NCI-H1930 (cell line): ENCODE measurements around the gene COL4A6.

Source experiments
- DNase-seq, 2 experiments: peaks; one replicate each; lab custom pipeline; 2025; lab: John Stamatoyannopoulos, UW

COL4A6 gene

DNA sequence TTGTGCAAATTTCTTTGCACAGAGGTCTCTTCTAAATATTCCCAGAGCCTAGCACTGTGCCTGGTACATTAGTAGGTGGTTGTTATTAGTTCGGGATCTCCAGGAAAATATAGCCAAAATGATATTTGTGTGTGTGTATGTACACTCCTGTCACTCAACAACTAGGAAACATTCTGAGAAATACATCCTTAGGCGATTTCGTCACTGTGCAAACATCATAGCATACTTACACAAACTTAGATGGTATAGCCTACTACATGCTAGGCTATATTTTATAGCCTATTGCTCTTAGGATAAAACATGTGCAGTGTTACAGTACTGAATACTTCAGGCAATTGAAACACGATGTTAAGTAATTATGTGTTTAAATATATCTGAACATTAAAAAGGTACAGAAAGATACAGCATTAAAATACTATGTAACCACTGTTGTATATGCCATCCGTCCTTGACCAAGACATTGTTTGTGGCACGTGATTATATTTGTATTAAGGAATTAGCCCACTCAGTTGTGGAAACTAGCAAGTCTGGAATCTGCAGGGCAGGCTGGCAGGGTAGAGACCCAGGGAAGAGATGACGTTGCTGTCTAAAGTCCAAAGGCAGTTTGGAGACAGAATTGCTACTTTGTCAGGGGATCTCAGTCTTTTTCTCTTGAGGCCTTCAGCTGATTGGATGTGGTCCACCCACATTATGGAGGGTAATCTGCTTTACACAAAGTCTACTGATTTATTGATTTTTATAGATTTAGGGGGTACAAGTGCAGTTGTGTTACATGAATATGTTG lies 106.9 kb downstream of the COL4A6 start:
- DNase-seq: no peak

DNA sequence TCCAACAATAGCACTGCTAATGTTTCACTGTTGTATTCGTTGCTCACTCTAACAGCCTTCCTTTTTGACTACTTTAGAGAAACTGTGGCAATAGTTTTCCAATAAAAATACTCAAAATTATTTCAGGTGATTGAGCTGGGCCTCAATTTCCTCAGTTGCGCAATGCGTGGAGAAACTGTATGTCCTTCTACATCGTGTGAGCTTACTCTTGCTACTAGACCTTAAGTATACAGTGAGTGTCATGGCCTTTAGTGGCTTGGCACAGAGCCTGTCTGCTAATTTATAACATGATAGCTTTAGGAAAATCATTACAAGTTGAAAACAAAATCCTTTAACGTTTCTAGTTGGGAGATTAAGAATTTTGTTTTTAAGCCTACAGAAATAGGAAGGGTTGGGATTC lies 114.5 kb downstream of the COL4A6 start:
- DNase-seq: no peak

DNA sequence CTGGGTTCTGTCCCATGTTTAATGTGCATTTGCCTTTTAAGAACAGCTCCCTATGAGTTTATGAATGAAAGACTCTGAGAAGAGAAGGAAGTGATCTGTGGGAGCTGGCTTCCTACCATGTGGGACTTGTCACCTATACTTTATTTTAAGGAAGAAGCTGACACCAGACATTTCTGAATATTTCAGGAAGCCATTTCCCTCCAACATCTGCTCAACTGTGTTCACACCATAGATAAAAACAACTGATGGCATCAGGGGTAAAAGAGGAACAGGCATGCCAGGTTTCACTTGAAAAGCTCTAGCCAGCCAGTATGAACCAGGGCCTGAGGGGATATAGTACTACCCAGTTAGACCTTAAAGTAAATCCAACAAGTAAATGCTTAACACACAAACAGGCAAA lies 116.0 kb downstream of the COL4A6 start:
- DNase-seq: no peak

DNA sequence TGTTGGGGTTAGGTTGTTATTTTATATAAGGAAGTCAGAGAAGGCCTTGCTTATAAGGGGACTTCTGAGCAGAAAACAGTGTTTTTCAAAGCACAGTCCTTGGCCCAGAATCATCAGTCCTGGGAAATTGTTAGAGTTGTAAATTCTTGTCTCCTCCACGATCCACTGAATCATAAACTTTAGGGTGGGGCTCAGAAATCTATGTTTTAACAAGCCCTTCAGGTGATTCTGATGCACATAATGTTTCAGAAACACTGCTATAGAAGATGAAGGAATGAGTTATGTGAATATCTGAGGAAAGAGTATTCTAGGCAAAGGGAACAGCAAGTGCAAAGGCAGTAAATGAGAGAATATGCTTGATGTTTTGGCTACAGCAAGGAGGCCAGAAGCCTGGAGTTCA lies 121.8 kb downstream of the COL4A6 start:
- no peak for DNase-seq

DNA sequence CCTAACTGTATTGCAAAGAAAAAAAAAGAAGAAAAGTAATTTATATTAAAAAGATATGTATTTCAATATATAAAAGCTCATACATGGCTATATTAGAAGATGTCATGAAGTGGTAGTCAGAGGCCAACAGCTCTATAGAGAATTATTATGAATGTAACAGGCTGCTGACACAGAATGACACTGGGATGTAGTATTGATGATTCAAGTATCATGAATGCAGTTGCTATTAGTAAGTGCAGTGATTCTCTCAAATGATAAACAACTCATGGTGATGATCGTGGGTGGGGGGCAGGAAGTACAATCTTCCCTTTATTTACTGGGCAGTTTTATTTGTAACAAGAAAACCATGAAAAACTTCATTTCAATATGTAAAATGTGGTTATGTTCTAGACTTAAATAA lies 124.6 kb downstream of the COL4A6 start:
- DNase-seq: no peak

DNA sequence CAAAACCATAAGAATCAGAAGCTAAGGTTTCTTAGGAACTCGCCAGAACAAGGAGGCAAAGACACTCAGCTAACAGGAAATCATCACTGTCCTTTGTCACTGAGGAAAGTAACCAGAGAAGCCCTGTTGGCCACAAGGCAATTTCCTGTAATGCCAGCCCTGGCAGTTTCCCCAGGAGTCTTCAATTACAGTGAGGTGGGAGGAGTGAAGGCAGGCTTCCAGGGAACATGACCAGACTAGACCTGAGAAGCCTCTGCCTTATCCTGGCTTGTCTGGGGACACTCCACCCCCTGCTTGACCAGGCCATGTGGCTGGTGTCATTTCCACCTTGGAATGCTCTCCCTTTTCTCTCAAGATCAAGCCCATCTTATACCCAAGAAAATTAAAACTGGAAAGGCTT lies 125.3 kb downstream of the COL4A6 start:
- DNase-seq: peak; percentile 6 to 9

DNA sequence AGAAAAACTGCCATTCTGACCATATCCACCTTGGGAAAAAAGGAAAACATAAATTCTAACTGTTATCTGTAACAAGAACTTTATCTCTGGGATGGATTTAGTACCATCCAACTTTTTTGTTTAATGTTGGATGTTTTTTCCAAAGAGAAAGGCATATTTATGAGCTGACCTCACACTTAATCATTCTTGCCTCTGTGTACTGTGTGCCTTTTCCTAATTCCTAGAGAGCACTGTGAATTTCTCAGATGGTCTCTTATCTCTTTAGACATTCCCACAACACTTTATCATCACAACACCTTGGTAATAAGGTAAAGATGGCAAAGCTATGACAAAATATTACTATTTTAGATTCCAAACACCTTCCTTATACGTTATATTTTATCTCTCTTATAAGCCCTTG lies 126.2 kb downstream of the COL4A6 start:
- no peak for DNase-seq

DNA sequence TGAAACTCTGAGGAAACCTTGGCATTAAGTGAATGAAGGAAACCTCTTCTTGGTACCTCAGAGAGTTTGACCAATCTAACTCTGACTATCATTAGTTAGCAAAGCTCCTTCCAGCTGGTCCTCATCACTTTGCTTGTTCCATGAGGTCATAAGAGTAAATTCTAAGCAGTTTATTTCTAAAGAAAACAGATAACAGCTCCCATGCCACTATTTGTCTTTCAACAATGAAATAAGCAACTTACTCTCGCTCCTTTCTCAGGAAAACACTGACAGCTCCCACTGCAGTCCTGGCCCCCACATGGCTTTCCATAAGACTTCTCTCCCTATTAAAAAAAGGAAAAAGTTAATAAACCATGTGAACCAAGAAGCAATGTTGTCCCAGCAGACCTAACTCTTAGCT lies 127.7 kb downstream of the COL4A6 start:
- DNase-seq: no peak

DNA sequence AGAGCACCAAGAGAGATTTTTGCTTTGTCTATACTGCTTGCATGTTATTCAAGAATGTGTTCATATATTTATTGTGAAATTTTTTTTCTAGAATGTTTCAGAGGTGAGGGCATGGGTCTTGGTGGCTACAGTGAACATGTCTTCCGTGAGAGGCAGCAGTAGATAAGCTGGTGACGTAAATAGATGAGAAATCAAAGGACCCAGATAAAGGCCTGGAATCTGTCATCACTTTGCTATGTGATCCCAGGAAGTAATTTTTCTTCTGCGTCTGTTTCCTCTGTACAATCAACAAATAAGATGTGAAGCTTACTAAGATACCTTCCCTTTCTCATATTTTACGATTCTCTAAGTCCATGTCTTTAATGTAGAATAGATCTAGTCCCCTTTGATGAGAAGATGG lies 129.1 kb downstream of the COL4A6 start:
- DNase-seq: no peak

DNA sequence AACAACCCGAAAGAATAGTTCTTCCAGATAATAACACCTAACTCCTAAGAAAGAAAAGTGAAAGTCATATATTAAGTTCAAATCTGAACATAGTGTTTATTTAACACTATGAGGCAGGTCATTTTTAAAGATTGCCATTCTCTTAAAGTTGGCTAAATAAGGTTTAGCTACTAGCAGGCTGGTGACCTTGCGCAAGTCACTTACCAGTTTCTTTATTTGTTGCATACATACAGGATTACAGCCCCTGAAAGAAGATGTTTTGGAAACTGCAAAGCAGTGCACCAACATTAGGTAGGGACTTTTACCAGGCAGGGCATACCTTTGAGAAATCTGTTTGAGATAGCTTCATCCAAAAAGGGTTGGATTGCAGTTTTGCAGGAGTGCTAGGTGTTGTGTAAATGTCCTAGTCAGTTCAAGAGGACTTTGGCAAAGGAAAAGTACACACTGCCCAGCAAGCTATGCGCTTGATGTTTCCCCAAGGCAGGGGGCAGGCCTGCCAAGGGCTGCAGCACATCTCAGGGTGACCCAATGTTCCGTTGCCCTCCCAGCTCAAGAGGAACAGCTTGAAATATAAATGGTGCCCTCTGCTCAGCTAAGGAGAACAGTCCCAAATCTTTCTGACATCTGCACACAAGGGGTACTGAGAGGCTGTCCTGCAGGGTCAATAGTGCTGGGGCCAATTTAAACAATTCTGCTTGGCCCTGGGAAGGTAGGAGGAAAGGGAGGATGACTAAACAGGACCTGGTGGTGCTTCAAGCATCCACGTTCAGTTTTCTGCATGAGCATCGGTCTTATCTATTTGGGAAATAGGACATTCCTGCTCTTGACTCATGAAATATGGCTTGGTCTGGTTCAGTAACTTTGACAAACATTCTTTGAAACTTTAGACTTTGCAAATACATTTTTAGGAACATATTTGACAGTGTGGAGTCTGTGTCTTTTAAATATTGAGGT lies 130.8 kb downstream of the COL4A6 start:
- no peak for DNase-seq

DNA sequence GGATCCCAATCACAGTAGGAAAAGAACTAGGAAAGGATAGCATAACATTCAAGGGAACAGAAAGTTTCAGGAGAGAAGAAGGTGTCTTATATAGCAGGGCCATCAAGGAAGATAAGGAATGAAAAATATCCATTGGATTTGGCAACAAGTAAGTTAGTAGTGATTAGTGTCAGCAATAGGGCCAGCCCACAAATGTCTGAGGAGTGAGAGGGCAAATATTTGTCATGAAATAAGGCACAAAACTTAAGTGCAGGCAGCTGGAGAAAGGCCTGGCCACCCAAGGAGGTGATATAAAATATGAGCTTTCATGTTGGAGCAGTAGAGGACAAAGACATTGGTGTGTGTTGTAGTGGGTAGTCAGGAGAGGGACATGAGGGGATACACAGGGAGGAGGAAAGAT lies 132.1 kb downstream of the COL4A6 start:
- no peak for DNase-seq

DNA sequence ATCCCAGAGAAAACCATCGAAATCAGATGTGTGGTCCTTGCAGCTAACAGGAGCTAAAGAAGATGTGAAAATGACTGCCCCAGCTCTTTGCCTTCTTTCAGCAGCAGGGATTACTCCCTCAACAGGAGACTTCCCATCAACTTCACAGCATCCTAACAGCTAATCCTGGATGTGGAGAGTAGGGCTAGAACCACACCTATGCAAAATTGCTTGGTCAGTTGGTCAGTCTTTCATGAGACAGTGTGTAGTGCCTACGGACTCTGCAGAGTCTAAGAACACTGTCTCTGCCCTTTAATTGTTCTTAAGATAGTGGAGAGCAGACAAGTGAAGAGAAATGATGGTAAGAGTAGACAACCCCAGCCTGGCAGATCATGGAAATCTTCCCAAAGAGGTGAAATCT lies 133.5 kb downstream of the COL4A6 start:
- no peak for DNase-seq

DNA sequence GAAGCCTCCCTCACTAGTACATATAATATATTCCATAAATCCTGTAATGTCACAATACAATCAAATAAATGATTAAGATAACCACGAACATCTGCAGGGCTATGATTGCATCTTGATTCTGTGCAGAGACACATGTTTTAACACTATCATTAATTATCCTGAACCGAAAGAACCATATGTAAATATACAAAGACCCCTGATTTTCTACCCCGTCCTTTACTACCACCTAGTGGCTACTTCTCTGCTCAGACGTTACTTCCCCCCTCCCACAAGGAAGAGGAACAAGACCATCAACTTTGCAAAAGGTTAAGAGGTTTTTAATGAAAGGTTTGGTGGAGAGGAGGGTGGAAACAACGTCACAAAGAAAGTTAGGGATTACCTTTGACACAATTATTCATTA lies 134.0 kb downstream of the COL4A6 start:
- DNase-seq: no peak

DNA sequence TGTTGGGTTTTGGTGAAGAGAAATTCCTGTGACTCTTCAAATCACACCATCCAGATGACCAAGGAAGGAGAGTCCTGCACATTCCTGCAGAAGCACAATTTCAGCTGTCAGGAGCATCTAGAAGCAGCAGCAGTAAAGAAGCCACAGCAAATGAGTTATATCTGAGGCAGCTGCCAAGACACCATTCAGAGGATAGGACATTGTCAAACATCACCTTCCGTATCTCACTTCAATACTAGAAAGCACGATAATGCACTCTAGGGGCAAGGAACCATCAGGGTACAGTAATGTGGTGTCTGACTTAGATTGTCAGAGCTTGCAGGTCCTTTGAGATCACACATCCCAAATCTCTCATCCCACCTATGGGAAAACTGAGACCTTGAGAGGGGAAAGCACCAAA lies 134.5 kb downstream of the COL4A6 start:
- DNase-seq: no peak

DNA sequence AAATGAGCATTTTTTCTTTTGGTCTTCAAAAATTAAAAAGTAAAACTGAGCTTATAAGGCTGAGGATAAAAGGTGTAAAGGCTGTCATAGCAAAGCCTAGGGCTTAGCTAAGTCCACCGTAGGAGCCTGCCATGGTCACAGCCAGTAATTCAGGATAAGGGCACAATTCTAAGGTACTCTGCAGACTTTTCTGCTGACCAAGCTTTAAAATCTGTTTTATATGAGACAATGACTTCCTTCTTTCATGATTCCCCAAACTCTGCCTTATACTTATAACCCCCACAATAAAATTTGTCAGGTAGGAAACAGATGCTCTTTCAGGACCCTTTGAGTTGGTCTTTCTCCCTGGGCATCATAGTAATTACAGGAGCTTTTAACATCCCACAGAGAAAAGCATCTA lies 138.5 kb downstream of the COL4A6 start:
- no peak for DNase-seq

DNA sequence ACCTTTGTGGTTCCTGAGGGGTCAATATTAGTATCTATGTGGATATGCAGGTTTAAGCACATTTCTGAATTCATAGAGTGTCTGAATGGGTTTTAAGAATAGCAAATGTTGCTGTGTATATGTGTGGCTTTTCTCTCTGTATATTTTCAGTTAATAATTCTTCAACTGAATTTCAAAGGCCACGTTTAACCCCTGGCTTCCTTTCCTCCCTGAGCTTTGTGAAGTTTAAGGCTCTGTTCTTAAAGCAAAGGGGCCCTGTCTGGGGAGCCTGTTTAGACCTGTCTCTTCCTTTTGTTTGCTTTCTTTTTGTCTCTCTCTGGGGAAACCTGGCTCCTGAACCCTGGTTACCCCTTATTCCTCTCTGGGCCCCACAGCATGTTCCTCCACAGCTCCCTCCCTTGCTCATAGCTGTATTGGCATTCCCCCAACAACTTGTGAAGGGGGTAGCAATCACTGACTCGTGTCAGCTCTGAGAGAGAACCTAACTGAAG lies 139.1 kb downstream of the COL4A6 start:
- no peak for DNase-seq

DNA sequence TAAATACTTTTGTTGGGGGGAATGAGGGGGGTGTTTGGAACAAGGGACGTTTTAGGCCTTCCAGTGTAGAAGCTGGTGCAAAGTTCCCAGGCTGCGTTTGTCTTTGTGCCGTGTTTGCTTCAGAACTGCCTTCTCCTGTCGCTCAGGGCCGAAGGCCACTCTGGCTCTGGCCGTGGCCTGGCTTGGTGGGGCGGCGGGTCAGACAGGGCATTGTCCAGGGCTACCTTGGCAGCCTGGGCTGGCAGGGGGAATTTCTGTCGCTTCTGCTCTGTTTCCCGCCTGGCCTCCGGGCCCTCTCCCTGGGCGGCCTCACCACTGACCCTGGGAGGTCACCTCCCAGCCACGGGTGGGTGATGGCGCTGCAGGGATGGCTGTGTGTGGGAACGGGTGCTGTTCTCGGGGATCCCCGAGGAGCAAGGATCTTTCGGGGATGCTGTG lies 140.0 kb downstream of the COL4A6 start:
- DNase-seq: no peak

DNA sequence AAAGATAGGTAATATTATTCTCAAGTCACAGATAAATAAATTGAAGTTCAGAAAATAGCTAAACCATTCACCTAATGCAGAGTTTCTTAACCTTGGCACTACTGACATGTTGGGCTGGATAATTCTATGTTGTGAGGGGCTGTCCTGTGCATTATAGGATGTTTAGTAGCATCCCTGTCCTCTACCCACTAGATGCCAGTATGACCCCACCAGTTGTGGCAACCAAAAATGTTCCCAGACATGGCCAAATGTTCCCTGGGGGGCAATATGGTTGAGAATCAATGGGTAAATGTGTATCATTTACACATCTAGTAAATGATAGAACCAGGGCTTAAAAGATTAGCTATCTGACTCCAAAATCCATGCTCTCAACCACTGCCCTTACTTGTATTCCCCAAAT lies 140.9 kb downstream of the COL4A6 start:
- no peak for DNase-seq

DNA sequence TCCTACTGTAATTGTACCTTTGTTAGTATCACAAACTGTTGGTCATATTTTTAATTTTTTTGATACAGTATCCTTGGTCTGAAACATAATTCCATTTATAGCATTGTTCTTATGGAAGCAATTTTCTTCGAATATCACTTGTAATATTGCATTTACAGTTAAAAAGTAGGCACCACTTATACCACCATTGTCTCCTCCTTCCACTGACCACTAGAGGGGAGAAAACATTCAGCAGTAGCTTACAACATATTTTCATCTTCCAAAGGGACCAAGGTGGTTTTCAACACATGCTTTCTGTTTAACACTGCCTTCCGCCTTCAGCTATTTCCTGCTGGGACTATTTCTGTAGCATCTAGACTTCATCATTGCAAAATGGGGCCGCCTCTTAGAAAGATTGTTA lies 146.2 kb downstream of the COL4A6 start:
- no peak for DNase-seq

DNA sequence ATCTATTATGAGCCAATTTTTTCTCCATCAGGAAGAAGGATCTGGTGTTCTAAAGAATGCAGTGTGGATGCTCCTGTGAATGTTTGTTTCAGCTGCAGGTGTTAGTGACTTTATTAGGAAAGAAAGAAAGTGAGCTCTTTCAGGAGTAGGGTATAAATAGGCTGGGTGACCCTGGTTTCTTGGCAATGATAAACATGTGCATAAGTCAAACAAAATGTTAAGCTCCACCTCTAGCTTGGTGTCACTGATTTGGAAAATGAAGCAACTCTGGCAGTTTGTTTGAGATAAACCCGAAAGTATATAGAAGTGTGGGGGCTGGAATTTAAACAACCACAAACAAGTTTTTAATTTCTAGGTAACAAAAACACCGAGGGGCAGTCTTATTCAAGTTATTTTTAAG lies 152.3 kb downstream of the COL4A6 start:
- no peak for DNase-seq

DNA sequence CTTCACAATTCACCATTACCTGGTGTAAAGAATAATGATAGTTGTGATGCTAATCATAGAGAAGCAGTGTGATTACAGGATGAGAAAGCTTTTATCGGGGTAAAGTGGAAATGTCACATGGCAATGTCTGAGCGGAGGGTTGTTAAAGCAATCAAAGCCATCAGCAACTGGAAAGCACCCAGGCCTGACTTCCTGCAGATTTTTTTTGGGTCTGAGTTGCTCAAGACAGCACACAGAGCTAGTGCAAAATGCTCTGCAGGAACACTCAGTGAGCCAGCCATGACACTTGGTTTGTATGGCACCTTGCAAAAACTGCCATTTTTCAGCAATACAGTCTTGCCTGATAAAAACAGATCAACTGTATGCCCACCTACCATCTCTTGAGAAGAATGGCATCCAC lies 152.9 kb downstream of the COL4A6 start:
- no peak for DNase-seq

DNA sequence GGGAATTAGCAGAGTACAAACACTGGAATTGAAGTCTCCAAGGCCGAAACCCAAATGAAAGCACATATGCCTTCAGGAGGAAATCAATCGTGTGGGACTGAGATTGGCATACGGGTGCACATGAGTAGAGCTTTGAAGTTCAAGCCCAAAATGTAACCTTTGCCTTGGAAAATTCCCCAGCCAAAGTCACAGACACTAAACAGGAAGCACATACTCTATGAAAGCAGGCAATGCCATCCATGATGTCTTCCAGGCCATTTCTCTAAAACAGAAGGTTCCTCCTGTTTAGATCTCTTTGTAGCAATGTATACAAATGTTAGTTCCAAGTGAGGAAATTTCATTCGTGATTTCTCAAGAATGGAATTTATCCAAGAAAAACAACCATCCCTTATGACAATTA lies 162.5 kb downstream of the COL4A6 start:
- DNase-seq: no peak

DNA sequence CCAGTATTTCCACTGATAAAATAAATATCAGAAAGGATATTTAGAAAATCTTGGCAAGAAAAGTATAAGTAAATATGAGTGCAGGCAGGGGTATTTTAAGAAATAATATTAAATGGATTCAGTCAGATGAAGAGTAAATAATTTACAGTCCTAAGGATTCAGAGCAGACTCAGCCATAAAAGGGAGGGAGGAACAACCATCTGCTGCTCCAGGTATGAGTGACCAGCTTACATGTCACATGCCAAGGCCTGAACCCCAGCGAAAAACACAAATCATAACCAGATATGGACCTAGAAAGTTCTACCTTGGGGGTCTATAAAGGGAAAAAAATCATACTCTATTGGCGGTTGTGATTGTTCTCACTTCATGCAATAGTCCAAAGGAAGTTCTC lies 166.8 kb downstream of the COL4A6 start:
- DNase-seq: no peak
